ENCODE measurements around the gene THRA.
A peak's percentile ranks its signal among the peaks of the same experiment; 100 is the strongest.

Gene THRA

GRCh38 chr17:40035162-40035559 is 27.6 kb upstream of the THRA start:
- in situ Hi-C loops (cut with HindIII; ENCODE audit: low sequenced_read_pairs): no loop called here
- peak; percentile 53 for DNase-seq (ENCODE audit: low read depth, low spot score)
- no peak overlapping the region for H3K4me3 ChIP-seq (ENCODE audit: low read depth, low read length)
- TF ChIP-seq CTCF (IDR thresholded peaks at IDR 0.05; ENCODE audit: low read depth, low read length): peak; percentile 95

- peak; percentile 92 for DNase-seq (ENCODE audit: low read depth, low spot score)
- peak; percentile 80 for TF ChIP-seq CTCF (IDR thresholded peaks at IDR 0.05; ENCODE audit: low read depth, low read length)
- H3K4me3 ChIP-seq (ENCODE audit: low read depth, low read length): no peak overlapping the region
- in situ Hi-C loops (cut with HindIII; ENCODE audit: low sequenced_read_pairs): no loop called here
These were observed 23.8 kb upstream of the THRA start for GRCh38 chr17:40038882-40039513.

- TF ChIP-seq CTCF (IDR thresholded peaks at IDR 0.05; ENCODE audit: low read depth, low read length): no peak
- in situ Hi-C loops (cut with HindIII; ENCODE audit: low sequenced_read_pairs): no loop called here
- H3K4me3 ChIP-seq (ENCODE audit: low read depth, low read length): no peak overlapping the region
- DNase-seq (ENCODE audit: low read depth, low spot score): no peak
These were observed 21.6 kb upstream of the THRA start for GRCh38 chr17:40041196-40041595.

GRCh38 chr17:40056379-40057015 is 6.3 kb upstream of the THRA start:
- no peak for TF ChIP-seq CTCF (IDR thresholded peaks at IDR 0.05; ENCODE audit: low read depth, low read length)
- H3K4me3 ChIP-seq (ENCODE audit: low read depth, low read length): no peak overlapping the region

GRCh38 chr17:40058186-40058784 is 4.5 kb upstream of the THRA start:
- no peak for TF ChIP-seq CTCF (IDR thresholded peaks at IDR 0.05; ENCODE audit: low read depth, low read length)
- no peak overlapping the region for H3K4me3 ChIP-seq (ENCODE audit: low read depth, low read length)
- peak; percentile 38 for DNase-seq (ENCODE audit: low read depth, low spot score)
- in situ Hi-C loops (cut with HindIII; ENCODE audit: low sequenced_read_pairs): loop anchor here (25.0 kb wide), 1 partner anchor 129 kb away; the partner anchor contains the start of gene RAPGEFL1

More at GRCh38 chr17:40056379-40057015, 6.3 kb upstream of the THRA start:
- no peak for DNase-seq (ENCODE audit: low read depth, low spot score)
- in situ Hi-C loops (cut with HindIII; ENCODE audit: low sequenced_read_pairs): loop anchor here (25.0 kb wide), 1 partner anchor 131 kb away; the partner anchor contains the start of gene RAPGEFL1

GRCh38 chr17:40058865-40059264 is 3.9 kb upstream of the THRA start:
- TF ChIP-seq CTCF (IDR thresholded peaks at IDR 0.05; ENCODE audit: low read depth, low read length): no peak
- in situ Hi-C loops (cut with HindIII; ENCODE audit: low sequenced_read_pairs): loop anchor here (25.0 kb wide), 1 partner anchor 128 kb away; the partner anchor contains the start of gene RAPGEFL1
- DNase-seq (ENCODE audit: low read depth, low spot score): no peak

More at GRCh38 chr17:40058865-40059264, 3.9 kb upstream of the THRA start:
- no peak overlapping the region for H3K4me3 ChIP-seq (ENCODE audit: low read depth, low read length)
